GM23248 (cell line): ENCODE data around the gene DDX53. TPM values are rescaled to one million over a fixed set of nuclear protein-coding genes. Genes with fewer than 3 reads are reported as not detected.

Experiments
- DNase-seq: peaks from one replicate; pipeline ENCODE4 v3.0.0-alpha.2; 2015
- H2AFZ ChIP-seq: fragments of 200-600 bp; sonication (generic); 2 replicates; pipeline ENCODE4 v1.6.1; 2016; ENCODE audit warnings: antibody characterized with exemption
- H3F3A ChIP-seq: fragments of 200-600 bp; sonication (generic); 2 replicates; pipeline ENCODE4 v1.6.1; 2016; ENCODE audit warnings: mild to moderate bottlenecking, antibody characterized with exemption, mixed run types; ENCODE audit not compliant: insufficient read depth
- H3K27ac ChIP-seq: fragments of 200-600 bp; sonication (generic); 2 replicates; pipeline ENCODE4 v1.5.1; 2016; ENCODE audit warnings: mild to moderate bottlenecking
- H3K27me3 ChIP-seq: fragments of 200-600 bp; sonication (generic); replicated peaks from 2 replicates; pipeline ENCODE4 v1.6.1; 2016; ENCODE audit warnings: mild to moderate bottlenecking; ENCODE audit not compliant: insufficient read depth
- H3K36me3 ChIP-seq: fragments of 200-600 bp; sonication (generic); 2 replicates; pipeline ENCODE4 v1.6.1; 2016; ENCODE audit warnings: low read depth, mild to moderate bottlenecking
- H3K4me1 ChIP-seq: fragments of 200-600 bp; sonication (generic); 2 replicates; pipeline ENCODE4 v1.6.1; 2016; ENCODE audit warnings: mild to moderate bottlenecking; ENCODE audit not compliant: insufficient read depth
- H3K4me2 ChIP-seq: fragments of 200-600 bp; sonication (generic); one replicate; pipeline ENCODE4 v1.6.1; 2016; ENCODE audit warnings: mild to moderate bottlenecking; ENCODE audit not compliant: unreplicated experiment
- H3K4me3 ChIP-seq: fragments of 200-600 bp; sonication (generic); 2 replicates; pipeline ENCODE4 v1.5.1; 2016; ENCODE audit warnings: mild to moderate bottlenecking
- H3K79me2 ChIP-seq: fragments of 200-600 bp; sonication (generic); 2 replicates; pipeline ENCODE4 v1.6.1; 2016; ENCODE audit warnings: mild to moderate bottlenecking; ENCODE audit not compliant: insufficient read depth
- H3K9ac ChIP-seq: fragments of 200-600 bp; sonication (generic); 2 replicates; pipeline ENCODE4 v1.6.1; 2016; ENCODE audit warnings: mild to moderate bottlenecking
- H3K9me2 ChIP-seq: fragments of 200-600 bp; sonication (generic); 2 replicates; pipeline ENCODE4 v1.6.1; 2016; ENCODE audit warnings: mixed run types, mild to moderate bottlenecking, moderate library complexity; ENCODE audit not compliant: insufficient read depth
- H3K9me3 ChIP-seq: fragments of 200-600 bp; sonication (generic); one replicate; pipeline ENCODE4 v1.6.1; 2017; ENCODE audit warnings: low read depth
- H4K20me1 ChIP-seq: fragments of 200-600 bp; sonication (generic); 2 replicates; pipeline ENCODE4 v1.6.0; 2016; ENCODE audit not compliant: insufficient read depth
- EZH2 ChIP-seq: fragments of 200-600 bp; sonication (generic); IDR thresholded peaks from 2 replicates; pipeline ENCODE4 v1.6.1; 2018; ENCODE audit warnings: antibody characterized with exemption, mild to moderate bottlenecking; ENCODE audit not compliant: insufficient read depth, poor library complexity, severe bottlenecking
- EZH2phosphoT487 ChIP-seq: fragments of 200-600 bp; sonication (generic); IDR thresholded peaks from 2 replicates; pipeline ENCODE4 v1.6.1; 2018; ENCODE audit warnings: antibody characterized with exemption, moderate library complexity, mild to moderate bottlenecking, low read depth; ENCODE audit not compliant: insufficient read depth
- WGBS, 2 experiments: methylation state at CpG; one replicate each; pipeline ENCODE4 v1.1.6; 2015 to 2017; ENCODE audit warnings: low lambda C conversion rate in 2 of 2, low coverage in 1 of 2; ENCODE audit errors: missing lambda C conversion rate in 2 of 2; 5-methylcytosine and 5-hydroxymethylcytosine counted together
- in situ Hi-C: fragments of 300-500 bp; cut with MboI; formaldehyde crosslinking; loops from 2 replicates; pipeline ENCODE4 v1.15.0; 2020
- polyA plus RNA-seq: library from polyadenylated mRNA; unstranded; fragments of >200 nt; fragmentation: Nextera tagmentation; extraction: Ambion mirVana; gene quantifications from 2 replicates; pipeline ENCODE4 v1.2.1, GENCODE V29; 2016
- total RNA-seq: library from RNA; depleted of rRNA; stranded (reverse); fragments of >200 nt; shearing (Covaris generic); gene quantifications from 2 replicates; pipeline ENCODE4 v1.2.3, GENCODE V29; 2014

Gene DDX53
- total and polyA plus RNA-seq, 2 experiments from 2014 or later = not detected

DNA sequence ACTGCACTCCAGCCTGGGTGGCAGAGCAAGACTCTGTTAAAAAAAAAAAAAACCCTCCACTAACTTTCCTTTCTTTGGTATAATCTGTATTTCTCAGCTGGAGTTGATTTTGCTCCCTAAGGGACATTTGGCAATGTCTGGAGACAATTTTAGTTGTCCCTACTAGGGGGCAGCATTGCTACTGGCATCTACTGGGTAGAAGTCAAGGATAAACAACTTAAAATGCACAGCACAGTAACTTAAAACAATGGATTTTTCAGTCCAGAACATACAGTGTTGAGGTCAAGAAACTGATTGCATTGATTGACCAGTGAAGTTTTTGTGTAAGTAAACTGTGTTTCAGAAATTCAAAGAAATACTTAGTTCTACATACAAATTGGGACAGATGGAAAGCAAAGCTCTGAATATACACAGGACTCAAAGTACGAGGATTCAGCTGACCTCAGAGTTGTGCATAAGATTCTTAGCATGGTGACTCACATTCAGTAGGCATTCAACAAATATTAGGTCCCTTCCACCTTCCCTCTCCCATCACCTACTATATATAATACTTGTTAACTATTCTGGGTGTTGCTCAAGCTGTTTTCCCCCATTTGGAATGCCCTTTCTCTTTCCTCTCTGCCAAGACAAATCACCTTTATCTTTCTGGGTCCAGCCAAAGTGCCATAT, 8.8 kb downstream of the DDX53 start:
- Histone ChIP-seq H2AFZ (peak overlapping the region; percentile 51; the same call in 1 of the 2 replicates), H3K9ac (no peak overlapping the region), H4K20me1 (no peaks in the 10 kb centered on the region), H3F3A (no peaks in the 10 kb centered on the region), H3K4me2 (no peak overlapping the region), H3K36me3 (no peaks in the 10 kb centered on the region), H3K79me2 (no peaks in the 10 kb centered on the region), H3K9me2 (no peaks in the 10 kb centered on the region), H3K27me3 (no peaks in the 10 kb centered on the region), H3K27ac (no peak overlapping the region), H3K4me1 (no peaks in the 10 kb centered on the region), H3K9me3 (no peaks in the 10 kb centered on the region), H3K4me3 (0 out of 2 replicates have a peak overlapping the region, but pooled peaks have one; percentile 32)
- in situ Hi-C loops = no loop called here
- peak; percentile 56 for DNase-seq
- WGBS, 2 experiments = 0 to 8% methylated on average over 1 of the region's 1 CpG
- TF ChIP-seq EZH2phosphoT487 (no peak), EZH2 (no peak)

DNA sequence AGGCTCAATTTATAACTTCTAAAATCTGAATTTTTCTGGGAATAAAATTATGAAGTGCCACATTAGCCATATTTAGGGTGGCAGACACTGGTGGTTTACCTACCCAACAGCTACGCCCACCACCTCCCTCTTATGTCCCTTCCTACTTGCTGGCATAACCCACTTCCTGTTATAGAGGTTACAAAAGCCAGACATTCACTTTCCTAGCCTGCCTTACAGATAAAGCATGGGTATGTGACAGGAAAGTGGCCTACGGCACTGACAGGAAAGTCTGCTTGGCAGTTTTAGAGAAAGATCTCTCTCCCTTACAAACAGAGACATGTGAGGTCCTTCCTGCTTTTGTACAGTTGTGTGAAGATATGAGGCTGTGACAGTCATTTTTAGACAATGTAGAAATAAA, 12.4 kb downstream of the DDX53 start:
- WGBS, 2 experiments = 86 to 100% methylated on average over 2 of the region's 2 CpGs
- no peaks in the 10 kb centered on the region for H3K79me2 ChIP-seq
- H2AFZ ChIP-seq = no peak overlapping the region
- H3K4me3 ChIP-seq = no peak overlapping the region
- H3K36me3 ChIP-seq = no peaks in the 10 kb centered on the region
- H3K27ac ChIP-seq = no peak overlapping the region
- H3K4me1 ChIP-seq = no peaks in the 10 kb centered on the region
- H4K20me1 ChIP-seq = no peaks in the 10 kb centered on the region
- H3K27me3 ChIP-seq = no peaks in the 10 kb centered on the region
- no peaks in the 10 kb centered on the region for H3F3A ChIP-seq
- H3K9me3 ChIP-seq = no peaks in the 10 kb centered on the region
- TF ChIP-seq EZH2phosphoT487 = no peak
- no peak for TF ChIP-seq EZH2
- no peak overlapping the region for H3K4me2 ChIP-seq
- no peaks in the 10 kb centered on the region for H3K9me2 ChIP-seq
- in situ Hi-C loops = no loop called here
- H3K9ac ChIP-seq = no peak overlapping the region
- no peak for DNase-seq

DNA sequence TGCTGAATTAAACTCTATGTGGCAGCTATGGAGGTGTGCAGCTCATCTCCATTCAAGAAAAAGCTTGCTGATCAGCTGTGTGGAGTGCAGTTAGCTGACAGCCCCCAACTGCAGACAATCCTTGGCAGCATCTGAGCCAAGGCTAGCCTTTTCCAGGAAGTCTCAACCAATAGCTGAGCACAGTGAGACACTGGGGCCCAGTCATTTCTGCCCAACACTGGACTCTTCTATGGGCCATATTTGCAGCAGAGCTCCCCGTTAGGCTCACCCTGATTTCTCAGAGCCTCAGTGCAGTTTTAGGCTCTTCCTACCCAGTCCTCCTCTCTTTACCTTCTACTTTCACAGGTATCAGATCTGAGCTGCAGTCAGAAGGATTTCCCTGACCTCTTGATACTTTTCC, 12.9 kb downstream of the DDX53 start:
- no peak for DNase-seq
- Histone ChIP-seq H2AFZ (no peak overlapping the region), H3K79me2 (no peaks in the 10 kb centered on the region), H3K36me3 (no peaks in the 10 kb centered on the region), H4K20me1 (no peaks in the 10 kb centered on the region), H3F3A (no peaks in the 10 kb centered on the region), H3K4me2 (no peak overlapping the region), H3K27me3 (no peaks in the 10 kb centered on the region), H3K9me3 (no peaks in the 10 kb centered on the region), H3K4me1 (no peaks in the 10 kb centered on the region), H3K4me3 (no peak overlapping the region), H3K27ac (no peak overlapping the region), H3K9me2 (no peaks in the 10 kb centered on the region), H3K9ac (no peak overlapping the region)
- WGBS, 2 experiments = 71 to 85% methylated on average over 1 of the region's 1 CpG
- in situ Hi-C loops = no loop called here
- TF ChIP-seq EZH2phosphoT487 = no peak
- no peak for TF ChIP-seq EZH2

DNA sequence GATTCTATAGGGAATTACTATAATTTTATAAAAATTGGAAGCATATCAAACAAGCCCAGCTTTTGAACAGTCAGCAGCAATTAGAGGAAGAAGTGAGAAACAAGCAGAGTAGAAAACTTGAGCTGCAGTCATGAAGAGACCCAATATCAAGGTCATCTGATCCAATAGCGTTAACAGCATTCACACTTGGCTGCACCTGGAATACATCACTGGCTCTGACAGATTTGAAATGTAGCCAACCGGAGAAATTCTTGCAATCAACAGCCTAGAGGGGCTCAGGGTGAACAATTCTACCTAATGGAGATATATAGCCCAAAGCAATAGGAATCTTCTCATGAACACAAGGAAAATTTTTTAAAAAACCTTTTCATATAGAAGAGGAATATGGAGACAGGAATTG, 13.6 kb downstream of the DDX53 start:
- in situ Hi-C loops = no loop called here
- no peak overlapping the region for H3K4me2 ChIP-seq
- H3K27me3 ChIP-seq = no peaks in the 10 kb centered on the region
- TF ChIP-seq EZH2phosphoT487 (no peak), EZH2 (no peak)
- H3F3A ChIP-seq = no peaks in the 10 kb centered on the region
- 34 to 41% methylated on average over 2 of the region's 2 CpGs for WGBS, 2 experiments
- DNase-seq = no peak
- H3K9me3 ChIP-seq = no peaks in the 10 kb centered on the region
- no peaks in the 10 kb centered on the region for H3K79me2 ChIP-seq
- no peak overlapping the region for H3K27ac ChIP-seq
- no peaks in the 10 kb centered on the region for H3K9me2 ChIP-seq
- H3K4me3 ChIP-seq = no peak overlapping the region
- no peak overlapping the region for H2AFZ ChIP-seq
- H3K4me1 ChIP-seq = no peaks in the 10 kb centered on the region
- H3K9ac ChIP-seq = no peak overlapping the region
- no peaks in the 10 kb centered on the region for H3K36me3 ChIP-seq
- no peaks in the 10 kb centered on the region for H4K20me1 ChIP-seq
